ENCODE measurements around the gene NSF.
"Not testable (repeated sequence)": the region's sequence is repeated elsewhere in the genome, so short reads cannot be mapped to it uniquely, and the experiment has no call there.

DNA sequence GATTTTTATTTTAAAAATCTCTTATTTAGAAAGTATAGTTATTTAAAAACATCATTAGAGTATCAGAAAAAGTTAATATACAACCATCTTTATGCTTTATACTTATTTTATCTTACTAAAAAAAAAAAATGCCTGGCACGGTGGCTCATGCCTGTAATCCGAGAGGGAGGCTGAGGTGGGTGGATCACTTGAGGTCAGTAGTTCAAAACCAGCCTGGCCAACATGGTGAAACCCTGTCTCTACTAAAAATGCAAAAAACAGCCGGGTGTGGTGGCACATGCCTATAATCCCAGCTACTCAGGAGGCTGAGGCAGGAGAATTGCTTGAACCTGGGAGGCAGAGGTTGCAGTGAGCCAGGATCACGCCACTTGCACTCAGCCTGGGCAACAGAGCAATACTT, 167.1 kb downstream of the NSF start:
- TF ChIP-seq GLIS3 (CRISPR knock-in tag; IDR thresholded peaks at IDR 0.05); ZNF70 (CRISPR knock-in tag; IDR thresholded peaks at IDR 0.05); OSR1 (CRISPR knock-in tag; IDR thresholded peaks at IDR 0.05); ZFP3 (CRISPR knock-in tag; IDR thresholded peaks at IDR 0.05); ZNF565 (CRISPR knock-in tag; conservative IDR thresholded peaks at IDR 0.05; ENCODE audit: low read depth); BACH2 (CRISPR knock-in tag; IDR thresholded peaks at IDR 0.05; ENCODE audit: borderline replicate concordance); ZFP30 (CRISPR knock-in tag; IDR thresholded peaks at IDR 0.05); CSDC2 (CRISPR knock-in tag; IDR thresholded peaks at IDR 0.05); ARNTL (CRISPR knock-in tag; IDR thresholded peaks at IDR 0.05; ENCODE audit: borderline replicate concordance, low read depth); ISL1 (CRISPR knock-in tag; IDR thresholded peaks at IDR 0.05): not testable (repeated sequence)
- TF ChIP-seq, protein P1, sequence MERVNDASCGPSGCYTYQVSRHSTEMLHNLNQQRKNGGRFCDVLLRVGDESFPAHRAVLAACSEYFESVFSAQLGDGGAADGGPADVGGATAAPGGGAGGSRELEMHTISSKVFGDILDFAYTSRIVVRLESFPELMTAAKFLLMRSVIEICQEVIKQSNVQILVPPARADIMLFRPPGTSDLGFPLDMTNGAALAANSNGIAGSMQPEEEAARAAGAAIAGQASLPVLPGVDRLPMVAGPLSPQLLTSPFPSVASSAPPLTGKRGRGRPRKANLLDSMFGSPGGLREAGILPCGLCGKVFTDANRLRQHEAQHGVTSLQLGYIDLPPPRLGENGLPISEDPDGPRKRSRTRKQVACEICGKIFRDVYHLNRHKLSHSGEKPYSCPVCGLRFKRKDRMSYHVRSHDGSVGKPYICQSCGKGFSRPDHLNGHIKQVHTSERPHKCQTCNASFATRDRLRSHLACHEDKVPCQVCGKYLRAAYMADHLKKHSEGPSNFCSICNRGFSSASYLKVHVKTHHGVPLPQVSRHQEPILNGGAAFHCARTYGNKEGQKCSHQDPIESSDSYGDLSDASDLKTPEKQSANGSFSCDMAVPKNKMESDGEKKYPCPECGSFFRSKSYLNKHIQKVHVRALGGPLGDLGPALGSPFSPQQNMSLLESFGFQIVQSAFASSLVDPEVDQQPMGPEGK (CRISPR knock-in tag; IDR thresholded peaks at IDR 0.05; ENCODE audit: borderline replicate concordance): not testable (repeated sequence)
- TF ChIP-seq, protein P2, sequence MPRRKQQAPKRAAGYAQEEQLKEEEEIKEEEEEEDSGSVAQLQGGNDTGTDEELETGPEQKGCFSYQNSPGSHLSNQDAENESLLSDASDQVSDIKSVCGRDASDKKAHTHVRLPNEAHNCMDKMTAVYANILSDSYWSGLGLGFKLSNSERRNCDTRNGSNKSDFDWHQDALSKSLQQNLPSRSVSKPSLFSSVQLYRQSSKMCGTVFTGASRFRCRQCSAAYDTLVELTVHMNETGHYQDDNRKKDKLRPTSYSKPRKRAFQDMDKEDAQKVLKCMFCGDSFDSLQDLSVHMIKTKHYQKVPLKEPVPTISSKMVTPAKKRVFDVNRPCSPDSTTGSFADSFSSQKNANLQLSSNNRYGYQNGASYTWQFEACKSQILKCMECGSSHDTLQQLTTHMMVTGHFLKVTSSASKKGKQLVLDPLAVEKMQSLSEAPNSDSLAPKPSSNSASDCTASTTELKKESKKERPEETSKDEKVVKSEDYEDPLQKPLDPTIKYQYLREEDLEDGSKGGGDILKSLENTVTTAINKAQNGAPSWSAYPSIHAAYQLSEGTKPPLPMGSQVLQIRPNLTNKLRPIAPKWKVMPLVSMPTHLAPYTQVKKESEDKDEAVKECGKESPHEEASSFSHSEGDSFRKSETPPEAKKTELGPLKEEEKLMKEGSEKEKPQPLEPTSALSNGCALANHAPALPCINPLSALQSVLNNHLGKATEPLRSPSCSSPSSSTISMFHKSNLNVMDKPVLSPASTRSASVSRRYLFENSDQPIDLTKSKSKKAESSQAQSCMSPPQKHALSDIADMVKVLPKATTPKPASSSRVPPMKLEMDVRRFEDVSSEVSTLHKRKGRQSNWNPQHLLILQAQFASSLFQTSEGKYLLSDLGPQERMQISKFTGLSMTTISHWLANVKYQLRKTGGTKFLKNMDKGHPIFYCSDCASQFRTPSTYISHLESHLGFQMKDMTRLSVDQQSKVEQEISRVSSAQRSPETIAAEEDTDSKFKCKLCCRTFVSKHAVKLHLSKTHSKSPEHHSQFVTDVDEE (CRISPR knock-in tag; IDR thresholded peaks at IDR 0.05): not testable (repeated sequence)
